Middle frontal gyrus (tissue), 1 donor: Measurements from ENCODE around the gene BCL2L11.

Experiments used
- DNase-seq: peaks from one replicate; pipeline ENCODE4 v3.0.0-alpha.2; 2015; ENCODE audit warnings: low spot score; ENCODE audit errors: extremely low spot score

BCL2L11 gene

DNA sequence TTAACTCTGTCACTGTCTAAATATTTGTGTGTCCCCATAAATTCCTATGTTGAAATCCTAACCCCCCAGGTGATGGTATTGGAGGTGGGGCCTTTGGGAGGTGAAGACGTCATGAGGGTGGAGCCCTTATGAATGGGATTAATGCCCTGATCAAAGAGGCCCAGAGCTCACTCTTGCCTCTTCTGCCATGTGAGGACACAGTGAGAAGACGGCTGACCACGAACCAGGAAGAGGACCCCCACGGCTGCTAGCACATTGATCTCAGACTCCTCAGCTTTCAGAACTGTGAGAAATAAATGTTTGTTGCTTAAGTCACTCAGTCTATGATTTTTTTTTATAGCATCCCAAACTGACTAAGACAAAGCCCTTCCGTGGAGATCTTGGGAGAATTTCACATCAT lies 71.2 kb downstream of the BCL2L11 start:
- no peak for DNase-seq

DNA sequence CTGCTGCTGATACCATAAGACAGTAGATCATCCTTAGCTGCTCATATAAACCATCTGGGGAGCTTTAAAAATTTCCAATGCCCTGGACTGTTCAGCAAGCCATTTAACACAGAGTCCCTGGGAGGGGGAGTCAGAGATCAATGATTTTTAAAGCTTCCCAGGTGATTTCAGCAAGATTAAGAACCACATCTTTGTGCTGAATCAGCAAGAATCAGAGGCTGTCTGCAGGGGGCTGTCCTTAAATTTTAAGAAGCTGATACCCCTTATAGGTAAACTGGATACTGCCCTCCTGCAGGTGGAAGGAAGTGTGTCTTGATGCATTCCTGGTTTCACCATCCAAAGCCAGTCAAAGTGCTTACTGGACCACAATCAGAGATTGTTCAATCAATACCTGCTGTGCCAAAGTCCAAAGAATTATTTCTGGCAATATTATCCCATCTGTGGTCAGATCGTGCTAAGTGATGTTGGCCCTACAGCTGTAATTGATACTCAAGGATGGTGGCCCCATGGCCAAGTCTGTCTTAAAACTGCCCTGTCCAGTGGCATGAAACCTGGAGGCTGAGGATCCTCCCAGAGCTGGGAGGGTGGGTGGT lies 72.2 kb downstream of the BCL2L11 start:
- DNase-seq: no peak

DNA sequence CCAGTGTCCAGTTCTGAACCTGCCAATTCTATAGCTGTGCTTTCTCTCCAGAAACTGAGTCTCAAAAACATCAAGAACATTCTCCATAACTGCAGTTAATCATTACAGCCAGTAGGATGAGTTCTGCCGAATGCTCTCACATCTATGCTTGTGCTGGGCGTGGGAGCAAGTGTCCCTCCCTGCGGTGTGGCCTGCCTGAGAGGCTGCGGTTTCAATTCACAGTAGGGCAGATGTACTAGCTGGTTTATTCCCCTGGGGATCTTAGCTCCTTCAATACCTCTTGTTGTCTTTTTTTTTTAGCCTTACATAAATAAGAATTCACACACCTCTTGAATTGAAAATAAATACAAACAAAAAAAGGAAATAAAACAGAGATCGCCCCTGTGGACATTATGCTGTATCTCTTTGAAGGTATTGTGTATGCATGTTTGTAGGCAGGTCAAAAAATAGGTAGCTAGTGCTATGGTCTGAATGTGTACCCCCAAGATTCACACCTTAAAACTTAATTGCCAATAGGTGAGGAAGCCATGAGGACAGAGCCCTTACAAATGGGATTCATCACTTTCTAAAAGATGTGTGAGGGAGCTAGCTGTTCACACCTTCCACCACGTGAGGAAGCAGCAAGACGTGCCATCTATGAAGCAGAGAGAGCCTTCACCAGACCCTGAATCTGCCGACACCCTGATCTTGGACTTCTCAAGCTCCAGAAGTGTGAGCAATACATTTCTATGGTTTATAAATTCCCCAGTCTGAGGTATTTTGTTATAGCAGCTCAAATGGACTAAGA lies 74.3 kb downstream of the BCL2L11 start:
- no peak for DNase-seq

DNA sequence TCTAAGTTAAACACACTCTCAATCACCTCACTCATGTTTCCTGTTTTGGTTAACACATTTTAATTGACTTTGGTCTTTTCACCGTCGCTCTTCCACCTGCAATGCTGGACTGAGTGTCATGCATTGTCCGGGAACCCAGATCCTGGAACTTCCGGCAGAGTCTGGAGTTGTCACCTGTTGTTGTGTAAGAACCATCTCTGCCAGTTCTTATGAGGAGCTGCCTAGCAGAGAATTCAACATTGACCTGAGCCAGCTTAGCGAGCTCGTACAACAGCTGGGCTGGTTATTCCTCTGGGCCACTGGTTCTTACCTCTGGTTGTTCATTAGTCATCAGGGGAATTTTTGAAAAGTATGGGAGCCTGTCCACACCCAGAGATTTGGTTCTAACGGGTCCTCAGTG lies 75.7 kb downstream of the BCL2L11 start:
- no peak for DNase-seq

DNA sequence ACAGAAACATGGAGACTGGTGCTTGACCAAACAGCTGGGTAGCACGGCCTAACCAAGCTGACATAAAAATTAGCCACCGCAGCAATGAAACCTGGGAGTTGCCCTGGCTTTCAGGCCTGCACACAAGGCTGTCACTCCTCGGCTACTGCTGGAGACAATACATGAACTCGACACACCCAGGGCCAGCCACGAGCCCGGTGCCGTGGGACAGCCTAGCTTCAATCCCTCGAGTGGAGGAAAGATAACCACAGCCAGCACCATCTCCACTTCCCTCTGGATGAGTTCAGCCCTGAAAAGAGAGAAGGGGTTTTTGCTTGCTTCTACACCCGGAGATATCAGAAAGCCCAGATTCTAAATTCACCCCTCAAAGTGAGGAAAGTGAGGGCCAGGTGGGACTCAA lies 78.0 kb downstream of the BCL2L11 start:
- DNase-seq: no peak

DNA sequence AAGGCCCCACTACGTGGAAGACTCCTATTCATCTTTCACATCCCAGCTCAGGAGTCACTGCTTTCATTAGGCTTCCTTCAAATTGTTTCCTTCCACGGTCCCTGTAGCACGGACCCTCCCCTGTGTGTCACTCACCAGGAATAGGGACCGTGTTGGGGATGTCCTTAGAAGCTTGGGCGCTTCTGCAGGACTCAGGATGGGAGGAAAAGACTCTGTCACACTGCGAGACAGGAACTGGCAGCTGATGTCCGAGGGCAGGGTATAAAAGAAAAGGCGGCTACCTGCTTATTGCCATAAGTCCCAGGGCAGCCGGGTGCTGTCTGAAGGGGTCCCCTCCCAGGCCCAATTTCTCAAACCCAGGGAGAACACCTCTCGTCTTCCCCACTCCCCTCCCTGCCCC lies 79.1 kb downstream of the BCL2L11 start:
- DNase-seq: no peak

DNA sequence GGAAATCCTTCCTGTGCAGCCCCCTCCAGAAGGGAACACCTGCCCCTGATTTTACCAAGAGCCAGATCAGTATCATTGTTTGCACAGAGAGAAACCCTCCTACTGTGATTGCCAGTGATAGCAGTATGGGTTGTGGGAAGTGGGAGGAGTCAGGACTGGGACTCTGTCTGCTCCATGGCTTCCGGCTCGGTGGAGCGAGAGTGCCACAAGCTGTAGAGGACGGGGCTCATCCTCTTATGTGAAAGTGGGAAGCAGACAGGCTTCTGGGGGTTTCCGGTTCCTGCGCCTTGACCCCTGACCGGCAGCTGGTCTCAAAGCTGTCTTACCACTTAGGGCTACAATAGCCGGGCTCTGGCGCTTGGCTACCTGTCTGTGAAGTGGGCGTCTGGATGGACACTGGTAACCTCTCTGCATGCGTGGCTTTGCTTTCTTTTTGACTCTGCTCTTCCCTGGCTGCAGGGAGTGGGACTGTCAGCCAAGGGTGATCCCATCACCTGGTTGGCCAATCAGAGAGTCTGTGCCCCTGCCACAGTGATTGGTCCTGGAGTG lies 79.7 kb downstream of the BCL2L11 start:
- no peak for DNase-seq

DNA sequence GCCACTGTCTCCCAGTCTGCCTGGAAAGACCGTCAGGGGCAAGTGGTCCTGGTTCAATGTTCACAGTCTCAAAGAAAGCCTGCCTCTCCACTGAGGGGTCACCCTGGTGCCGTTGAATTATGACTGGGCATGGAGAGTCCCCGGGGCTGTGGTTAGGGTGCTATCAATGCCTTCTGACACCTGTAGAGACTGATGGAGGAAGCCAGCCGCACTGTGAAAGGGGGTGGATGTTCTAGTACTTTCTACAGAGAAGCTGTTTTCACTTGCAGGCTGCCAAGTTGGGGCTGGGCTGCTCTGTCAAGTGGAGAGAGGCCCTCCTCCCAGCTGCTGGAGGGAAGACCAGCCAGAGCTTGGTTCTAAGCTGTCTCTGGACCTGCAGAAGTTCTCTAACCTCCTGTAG lies 80.5 kb downstream of the BCL2L11 start:
- DNase-seq: no peak

DNA sequence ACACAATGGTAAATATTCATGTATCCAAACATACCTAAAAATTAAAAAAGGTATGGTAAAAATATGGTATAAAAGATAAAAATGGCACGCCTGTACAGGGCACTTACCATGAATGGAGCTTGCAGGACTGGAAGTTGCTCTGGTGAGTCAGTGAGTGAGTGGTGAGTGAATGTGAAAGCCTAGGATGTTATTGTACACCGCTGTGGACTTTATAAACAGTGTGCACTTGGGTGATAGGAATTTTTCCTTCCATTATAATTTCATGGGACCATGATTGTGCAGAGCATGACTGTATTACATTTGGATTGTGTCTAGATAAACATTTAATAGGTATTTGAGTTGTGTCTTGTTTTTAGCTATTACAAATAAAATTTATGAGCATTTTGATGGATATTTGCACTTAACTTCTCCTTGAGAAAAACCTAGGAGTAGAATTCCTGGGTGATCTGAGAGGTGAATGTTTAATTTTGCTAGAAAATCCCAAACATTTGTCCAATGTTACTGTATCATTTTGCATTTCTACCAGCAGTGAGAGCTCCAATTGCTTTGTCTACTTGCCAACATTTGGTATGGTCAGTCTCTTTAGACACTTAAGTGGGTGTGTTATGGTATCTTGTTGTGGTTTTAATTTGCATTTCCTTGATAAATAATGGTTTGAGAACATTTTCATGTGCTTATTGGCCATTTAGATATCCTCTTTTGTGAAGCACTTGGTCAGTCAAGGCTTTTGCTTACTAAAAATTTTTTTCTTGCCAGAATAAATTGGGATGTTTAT lies 81.7 kb downstream of the BCL2L11 start:
- DNase-seq: no peak

DNA sequence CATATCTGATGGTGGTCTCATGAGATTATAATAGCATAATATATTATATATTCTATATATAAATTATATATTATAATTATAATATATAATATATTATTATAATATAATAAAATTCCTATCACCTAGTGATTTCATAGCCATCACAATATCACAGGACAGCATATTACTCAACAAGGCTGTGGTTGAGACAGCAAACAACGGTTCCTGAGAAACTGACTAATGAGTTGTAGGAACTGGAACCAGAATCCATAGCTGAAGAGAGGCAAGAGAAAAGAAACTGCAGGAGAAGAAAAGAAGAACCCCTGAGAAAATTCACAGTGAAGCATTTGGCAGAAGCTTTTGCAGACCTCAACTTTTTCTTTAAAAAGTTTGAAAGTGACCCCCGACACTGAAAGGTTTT lies 84.0 kb downstream of the BCL2L11 start:
- no peak for DNase-seq

DNA sequence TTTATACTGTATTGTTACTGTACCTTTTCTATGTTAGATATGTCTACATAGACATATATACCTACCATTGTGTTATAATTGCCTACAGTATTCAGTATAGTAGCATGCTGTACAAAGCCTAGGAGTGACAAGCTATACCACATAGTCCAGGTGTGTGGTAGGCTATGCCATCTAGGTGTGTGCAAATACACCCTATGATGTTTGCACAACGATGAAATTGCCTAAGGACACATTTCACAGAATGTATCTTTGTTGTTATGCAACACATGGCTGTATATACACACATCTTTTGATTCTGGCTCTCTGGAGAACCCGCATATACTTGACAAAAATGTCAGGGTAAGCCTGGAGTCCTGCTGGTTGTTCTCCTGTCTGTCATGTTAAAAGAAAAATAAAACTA lies 85.1 kb downstream of the BCL2L11 start:
- no peak for DNase-seq

DNA sequence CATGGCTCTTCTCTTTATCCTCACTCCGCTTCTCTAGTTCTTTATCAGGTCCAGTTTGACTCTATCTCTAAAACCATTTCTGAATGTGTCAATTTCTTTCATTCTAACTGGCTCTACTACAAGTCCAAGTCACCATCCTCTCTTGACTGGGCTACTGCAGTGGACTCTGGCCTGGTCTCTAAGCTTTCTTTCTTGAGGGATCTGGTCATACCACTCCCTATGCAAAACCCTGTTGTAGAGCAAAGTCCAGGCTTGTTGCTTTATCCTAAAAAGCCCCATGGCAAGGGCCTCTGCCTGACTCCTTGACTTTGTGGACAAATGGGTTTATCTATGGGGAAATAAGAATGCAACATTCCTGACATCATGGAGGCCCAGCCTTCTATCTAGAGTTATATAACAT lies 87.1 kb downstream of the BCL2L11 start:
- DNase-seq: no peak

DNA sequence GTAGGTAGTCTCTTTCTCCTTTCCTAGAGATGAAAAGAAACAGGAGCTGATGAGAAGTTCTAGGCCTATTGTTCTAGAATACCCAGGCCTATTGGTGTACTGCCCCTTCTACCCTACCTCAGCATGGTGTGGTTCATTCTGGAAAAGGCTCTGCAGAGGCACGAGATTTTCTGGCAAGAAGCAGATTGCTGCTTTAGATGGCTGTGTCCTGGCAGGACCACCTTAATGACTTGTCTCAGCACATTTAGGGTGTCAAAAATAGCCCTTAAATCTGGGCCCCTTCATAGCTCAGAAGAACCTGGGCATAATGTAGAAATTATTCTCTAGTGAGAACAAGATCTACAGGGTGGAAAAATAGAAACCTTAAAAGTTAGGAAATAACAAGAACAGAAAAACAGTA lies 87.9 kb downstream of the BCL2L11 start:
- DNase-seq: no peak

DNA sequence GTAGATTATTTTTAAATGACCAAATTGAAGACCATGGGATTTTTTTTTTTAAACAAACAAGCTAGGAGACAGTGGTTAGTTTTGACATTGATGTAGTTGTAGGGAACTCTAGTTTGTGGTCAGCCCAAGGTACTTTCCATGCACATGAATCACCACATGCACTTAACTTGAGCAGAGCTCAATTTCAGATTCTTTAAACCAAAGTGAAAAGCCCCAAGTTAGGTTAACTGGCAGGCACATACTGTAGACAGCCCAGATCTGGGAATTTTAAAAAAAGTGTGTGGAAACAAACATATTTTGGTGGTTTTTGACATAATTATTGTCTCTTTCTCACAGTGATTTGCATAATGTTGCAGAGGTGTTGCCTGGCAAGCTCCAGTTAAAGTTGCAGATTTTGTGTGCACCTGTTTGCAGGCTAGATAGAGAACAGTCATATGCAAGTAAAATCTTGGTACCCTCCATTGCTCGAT lies 88.4 kb downstream of the BCL2L11 start:
- no peak for DNase-seq

DNA sequence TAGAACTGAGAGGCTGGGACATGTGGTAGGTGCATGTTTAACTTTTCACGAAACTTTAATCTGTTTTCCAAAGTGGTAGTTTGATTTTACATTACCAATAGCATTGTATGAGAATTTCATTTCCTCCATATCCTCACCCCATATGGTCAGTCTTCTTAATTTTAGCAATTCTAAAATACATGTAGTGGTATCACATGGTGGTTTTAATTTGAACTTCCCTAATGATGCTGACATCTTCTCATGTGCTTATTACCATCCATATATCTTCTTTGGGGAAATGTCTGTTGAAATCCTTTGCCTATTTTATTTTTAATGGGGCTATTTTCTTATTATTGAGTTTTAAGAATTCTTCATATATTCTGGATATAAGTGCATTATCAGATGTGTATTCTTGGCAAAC lies 89.3 kb downstream of the BCL2L11 start:
- DNase-seq: no peak

DNA sequence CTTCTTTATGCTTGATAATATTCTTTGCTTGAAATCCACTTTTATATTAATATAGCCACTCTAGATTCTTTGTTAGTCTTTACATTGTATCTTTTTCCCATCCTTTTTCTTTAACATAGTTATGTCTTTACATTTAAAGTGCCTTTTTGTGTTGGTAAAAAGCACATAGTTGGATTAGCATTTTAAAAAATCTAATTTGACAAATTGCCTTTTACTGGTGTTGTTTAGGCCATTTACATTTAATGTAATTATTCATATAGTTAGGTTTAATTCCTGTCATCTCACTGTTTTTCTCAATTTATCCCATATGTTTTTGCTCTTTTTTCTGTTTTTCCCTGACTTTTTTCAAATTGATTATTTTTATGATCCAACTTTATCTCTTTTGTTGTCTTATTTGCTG lies 93.2 kb downstream of the BCL2L11 start:
- DNase-seq: no peak

DNA sequence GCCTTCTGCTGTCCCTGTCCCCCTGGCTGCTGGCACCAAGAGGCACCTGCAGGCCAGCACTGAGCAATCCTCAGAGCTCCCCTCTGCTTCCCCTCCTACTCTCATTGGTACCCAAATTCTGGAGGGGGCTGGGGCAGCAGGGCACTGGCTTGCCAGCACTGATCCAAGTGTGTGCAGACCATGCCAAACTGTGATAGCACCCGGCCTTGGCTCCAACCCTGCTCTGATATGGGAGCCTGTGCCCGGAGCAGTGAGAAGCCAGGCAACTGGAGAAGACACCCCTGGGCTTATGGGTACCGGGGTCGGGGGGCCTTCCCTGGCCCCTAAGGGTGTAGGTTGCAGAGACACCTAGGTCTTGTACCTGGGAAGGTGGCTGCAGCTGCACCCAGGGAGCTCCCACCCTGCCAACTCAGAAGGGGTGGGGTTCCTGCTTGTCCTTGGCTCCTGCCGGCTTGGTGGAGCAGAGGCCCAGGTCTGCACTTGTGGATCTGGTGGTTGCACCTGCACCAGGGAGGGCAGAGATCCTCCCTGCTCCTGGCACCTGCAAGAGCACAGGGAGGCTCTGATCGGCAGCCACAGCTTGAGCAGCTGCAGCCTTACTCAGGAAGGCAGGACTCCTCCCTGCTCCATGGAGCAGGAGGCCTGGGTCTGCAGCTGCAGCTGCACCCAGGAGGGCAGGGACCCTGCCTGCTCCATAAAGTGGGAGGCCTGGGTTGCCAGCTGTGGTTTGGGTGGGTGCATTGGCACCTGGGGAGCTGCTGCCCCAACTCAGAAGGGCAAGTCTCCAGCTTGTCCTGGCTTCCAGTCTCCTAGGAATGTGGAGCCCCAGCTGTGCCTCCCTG lies 96.3 kb downstream of the BCL2L11 start:
- no peak for DNase-seq
